Naive thymus-derived CD8-positive, alpha-beta T cell (primary cell): ENCODE measurements around the gene PRLR. TPM values are rescaled to one million over a fixed set of nuclear protein-coding genes. Genes with fewer than 3 reads are reported as not detected.
"Not testable (repeated sequence)": the region's sequence is repeated elsewhere in the genome, so short reads cannot be mapped to it uniquely, and the experiment has no call there.

Experiments
- ATAC-seq, 2 donors: fragments of 150-1000 bp; cut with Tn5 transposase in 1 of 2; sonication (Bioruptor Pico), chemical (Tn5 transposase) in 1 of 2; 1 replicate in 1 of 2; 2 replicates in 1 of 2; pipeline ENCODE4 v1.10.0; 2021; ENCODE audit warnings: mild to moderate bottlenecking in 2 of 2, moderate library complexity in 2 of 2
- POLR2A ChIA-PET: fragments of 350-600 bp; sonication (Branson Sonifier 250); formaldehyde crosslinking; loops from one replicate; lab custom pipeline; 2021; ENCODE audit warnings: antibody characterized with exemption; lab: Charles Lee
- DNase-seq, 10 donors: peaks; one replicate each; pipeline versions ENCODE4 v3.0.0 to v3.0.0-alpha.2; 2020 to 2022
- H3K27ac Mint-ChIP-seq, 10 donors: one replicate each; pipeline ENCODE4 v1.8.0; 2020 to 2022; ENCODE audit warnings: mild to moderate bottlenecking in 10 of 10, mixed read lengths in 10 of 10, moderate library complexity in 4 of 10, inconsistent platforms in 1 of 10
- H3K27me3 Mint-ChIP-seq, 5 donors: one replicate each; pipeline ENCODE4 v1.8.0; 2021 to 2022; ENCODE audit warnings: mixed read lengths in 5 of 5
- H3K36me3 Mint-ChIP-seq, 3 donors: one replicate each; pipeline ENCODE4 v1.8.0; 2020 to 2022; ENCODE audit warnings: mixed read lengths in 3 of 3, mild to moderate bottlenecking in 2 of 3, inconsistent platforms in 1 of 3
- H3K4me1 Mint-ChIP-seq, 4 donors: one replicate each; pipeline ENCODE4 v1.8.0; 2021 to 2022; ENCODE audit warnings: mixed read lengths in 4 of 4
- H3K4me3 Mint-ChIP-seq, 10 donors: one replicate each; pipeline ENCODE4 v1.8.0; 2020 to 2022; ENCODE audit warnings: mild to moderate bottlenecking in 10 of 10, mixed read lengths in 10 of 10, moderate library complexity in 6 of 10, inconsistent platforms in 1 of 10
- H3K9me3 Mint-ChIP-seq, 9 donors: one replicate each; pipeline ENCODE4 v1.8.0; 2020 to 2022; ENCODE audit warnings: mixed read lengths in 9 of 9, mild to moderate bottlenecking in 3 of 9, inconsistent platforms in 1 of 9, moderate library complexity in 1 of 9
- polyA plus RNA-seq, 3 donors: library from polyadenylated mRNA; unstranded; fragments of 300-500 nt; fragmentation: Illumina TruSeq; gene quantifications; one replicate each; pipeline ENCODE4 v1.2.3, GENCODE V29; 2021
- total RNA-seq, 8 experiments: library from RNA in 2 of 8; stranded (reverse) in 2 of 8; gene quantifications; one replicate each; pipeline ENCODE4 v1.2.3 and lab custom pipeline; 2021 to 2026

PRLR gene
- total and polyA plus RNA-seq, 5 experiments from 2014 or later = not detected

GRCh38 chr5:35203403-35203802 is 26.9 kb downstream of the PRLR start:
- no peaks in the 10 kb centered on the region for H3K36me3 Mint-ChIP-seq
- peaks cover 0 to 2% (median 0%) of the 10 kb centered on the region in 4 donors for H3K4me1 Mint-ChIP-seq
- no peak overlapping the region for H3K27ac Mint-ChIP-seq
- no peak for DNase-seq
- H3K27me3 Mint-ChIP-seq = peaks cover 8 to 44% (median 17%) of the 10 kb centered on the region in 5 donors
- H3K9me3 Mint-ChIP-seq = no peaks in the 10 kb centered on the region
- ATAC-seq = no peak
- POLR2A ChIA-PET = no interaction called here
- no peak overlapping the region for H3K4me3 Mint-ChIP-seq

- no peaks in the 10 kb centered on the region for H3K9me3 Mint-ChIP-seq
- no peak overlapping the region for H3K4me3 Mint-ChIP-seq
- DNase-seq (peak in 3 of 10 donors; percentile 9 to 12 (median 10)), ATAC-seq (no peak)
- POLR2A ChIA-PET = no interaction called here
- no peaks in the 10 kb centered on the region for H3K36me3 Mint-ChIP-seq
- peaks cover 6 to 41% (median 21%) of the 10 kb centered on the region in 5 donors for H3K27me3 Mint-ChIP-seq
- H3K27ac Mint-ChIP-seq = no peak overlapping the region
- peaks cover 0 to 2% (median 0%) of the 10 kb centered on the region in 4 donors for H3K4me1 Mint-ChIP-seq
These were observed 27.8 kb downstream of the PRLR start for GRCh38 chr5:35202319-35203111.

GRCh38 chr5:35201291-35201690 is 29.0 kb downstream of the PRLR start:
- POLR2A ChIA-PET = no interaction called here
- DNase-seq (no peak), ATAC-seq (no peak)
- H3K36me3 Mint-ChIP-seq = no peaks in the 10 kb centered on the region
- H3K9me3 Mint-ChIP-seq = no peaks in the 10 kb centered on the region
- peaks cover 0 to 2% (median 0%) of the 10 kb centered on the region in 4 donors for H3K4me1 Mint-ChIP-seq
- peaks cover 6 to 38% (median 22%) of the 10 kb centered on the region in 5 donors for H3K27me3 Mint-ChIP-seq
- H3K4me3 Mint-ChIP-seq = no peak overlapping the region
- H3K27ac Mint-ChIP-seq = no peak overlapping the region

GRCh38 chr5:35199886-35200285 is 30.4 kb downstream of the PRLR start:
- H3K4me1 Mint-ChIP-seq = peaks cover 0 to 5% (median under 1%) of the 10 kb centered on the region in 4 donors
- DNase-seq (no peak), ATAC-seq (no peak)
- POLR2A ChIA-PET = interaction anchor here (0.6 kb wide), 1 partner anchor 183 kb away, joined by 7 read pairs; no protein-coding TSS in a partner anchor
- no peak overlapping the region for H3K4me3 Mint-ChIP-seq
- peaks cover 8 to 30% (median 19%) of the 10 kb centered on the region in 5 donors for H3K27me3 Mint-ChIP-seq
- H3K27ac Mint-ChIP-seq = no peak overlapping the region
- H3K36me3 Mint-ChIP-seq = no peaks in the 10 kb centered on the region
- no peaks in the 10 kb centered on the region for H3K9me3 Mint-ChIP-seq

GRCh38 chr5:35198686-35199085 is 31.6 kb downstream of the PRLR start:
- ATAC-seq (no peak), DNase-seq (no peak)
- Mint-ChIP-seq H3K27me3 (peaks cover 8 to 36% (median 20%) of the 10 kb centered on the region in 5 donors), H3K4me1 (peaks cover 0 to 15% (median 2%) of the 10 kb centered on the region in 4 donors), H3K4me3 (no peak overlapping the region), H3K36me3 (no peaks in the 10 kb centered on the region), H3K9me3 (no peaks in the 10 kb centered on the region), H3K27ac (no peak overlapping the region)
- POLR2A ChIA-PET = no interaction called here

- H3K4me3 Mint-ChIP-seq = no peak overlapping the region
- ATAC-seq (no peak), DNase-seq (no peak)
- POLR2A ChIA-PET = no interaction called here
- H3K4me1 Mint-ChIP-seq = peaks cover 0 to 16% (median 2%) of the 10 kb centered on the region in 4 donors
- H3K9me3 Mint-ChIP-seq = no peaks in the 10 kb centered on the region
- no peaks in the 10 kb centered on the region for H3K36me3 Mint-ChIP-seq
- H3K27ac Mint-ChIP-seq = no peak overlapping the region
- H3K27me3 Mint-ChIP-seq = peaks cover 8 to 32% (median 20%) of the 10 kb centered on the region in 5 donors
These were observed 32.2 kb downstream of the PRLR start for GRCh38 chr5:35198075-35198474.

- H3K27me3 Mint-ChIP-seq = peaks cover 8 to 30% (median 20%) of the 10 kb centered on the region in 5 donors
- no peak for DNase-seq
- H3K27ac Mint-ChIP-seq = no peak overlapping the region
- H3K9me3 Mint-ChIP-seq = no peaks in the 10 kb centered on the region
- ATAC-seq = no peak
- H3K4me1 Mint-ChIP-seq = peaks cover 0 to 16% (median 1%) of the 10 kb centered on the region in 4 donors
- POLR2A ChIA-PET = no interaction called here
- H3K36me3 Mint-ChIP-seq = no peaks in the 10 kb centered on the region
- H3K4me3 Mint-ChIP-seq = no peak overlapping the region
These were observed 32.9 kb downstream of the PRLR start for GRCh38 chr5:35197351-35197750.

- Mint-ChIP-seq H3K36me3 (no peaks in the 10 kb centered on the region), H3K4me1 (peaks cover 0 to 16% (median under 1%) of the 10 kb centered on the region in 4 donors), H3K4me3 (no peak overlapping the region), H3K27me3 (peaks cover 6 to 29% (median 21%) of the 10 kb centered on the region in 5 donors), H3K27ac (no peak overlapping the region), H3K9me3 (no peaks in the 10 kb centered on the region)
- DNase-seq (no peak), ATAC-seq (no peak)
- POLR2A ChIA-PET = no interaction called here
These were observed 34.8 kb downstream of the PRLR start for GRCh38 chr5:35195472-35195852.

- peaks cover 0 to 16% (median under 1%) of the 10 kb centered on the region in 4 donors for H3K4me1 Mint-ChIP-seq
- H3K27me3 Mint-ChIP-seq = peaks cover 6 to 27% (median 19%) of the 10 kb centered on the region in 5 donors
- H3K27ac Mint-ChIP-seq = no peak overlapping the region
- H3K4me3 Mint-ChIP-seq = peak overlapping the region in 1 of 10 donors; percentile 37
- no peaks in the 10 kb centered on the region for H3K36me3 Mint-ChIP-seq
- no peaks in the 10 kb centered on the region for H3K9me3 Mint-ChIP-seq
- no peak for DNase-seq
- POLR2A ChIA-PET = no interaction called here
- ATAC-seq = no peak
These were observed 35.4 kb downstream of the PRLR start for GRCh38 chr5:35194635-35195471.

GRCh38 chr5:35192506-35192905 is 37.8 kb downstream of the PRLR start:
- POLR2A ChIA-PET = no interaction called here
- Mint-ChIP-seq H3K36me3 (no peaks in the 10 kb centered on the region), H3K27me3 (peaks cover 4 to 19% (median 10%) of the 10 kb centered on the region in 5 donors), H3K27ac (no peak overlapping the region), H3K9me3 (no peaks in the 10 kb centered on the region), H3K4me3 (no peak overlapping the region), H3K4me1 (peaks cover 0 to 16% (median under 1%) of the 10 kb centered on the region in 4 donors)
- DNase-seq = no peak
- no peak for ATAC-seq

- H3K4me3 Mint-ChIP-seq, H3K27ac Mint-ChIP-seq, POLR2A ChIA-PET, DNase-seq, H3K9me3 Mint-ChIP-seq, ATAC-seq, H3K36me3 Mint-ChIP-seq: not testable (repeated sequence)
- Mint-ChIP-seq H3K27me3 (peaks cover 0 to 19% (median 4%) of the 10 kb centered on the region in 5 donors), H3K4me1 (peaks cover 0 to 10% (median under 1%) of the 10 kb centered on the region in 4 donors)
These were observed 40.5 kb downstream of the PRLR start for GRCh38 chr5:35189801-35190200.

- DNase-seq = no peak
- Mint-ChIP-seq H3K4me1 (no peaks in the 10 kb centered on the region), H3K4me3 (no peak overlapping the region), H3K27me3 (peaks cover 2 to 25% (median 9%) of the 10 kb centered on the region in 5 donors), H3K27ac (no peak overlapping the region), H3K9me3 (no peaks in the 10 kb centered on the region), H3K36me3 (no peaks in the 10 kb centered on the region)
- no peak for ATAC-seq
- POLR2A ChIA-PET = no interaction called here
These were observed 42.2 kb downstream of the PRLR start for GRCh38 chr5:35188031-35188457.

- H3K9me3 Mint-ChIP-seq, H3K4me1 Mint-ChIP-seq, H3K4me3 Mint-ChIP-seq, POLR2A ChIA-PET, DNase-seq, H3K36me3 Mint-ChIP-seq, ATAC-seq, H3K27ac Mint-ChIP-seq: not testable (repeated sequence)
- peaks cover 2 to 29% (median 9%) of the 10 kb centered on the region in 5 donors for H3K27me3 Mint-ChIP-seq
These were observed 42.7 kb downstream of the PRLR start for GRCh38 chr5:35187621-35188020.
